Measurements from ENCODE around the gene MTNR1A.

Gene MTNR1A

DNA sequence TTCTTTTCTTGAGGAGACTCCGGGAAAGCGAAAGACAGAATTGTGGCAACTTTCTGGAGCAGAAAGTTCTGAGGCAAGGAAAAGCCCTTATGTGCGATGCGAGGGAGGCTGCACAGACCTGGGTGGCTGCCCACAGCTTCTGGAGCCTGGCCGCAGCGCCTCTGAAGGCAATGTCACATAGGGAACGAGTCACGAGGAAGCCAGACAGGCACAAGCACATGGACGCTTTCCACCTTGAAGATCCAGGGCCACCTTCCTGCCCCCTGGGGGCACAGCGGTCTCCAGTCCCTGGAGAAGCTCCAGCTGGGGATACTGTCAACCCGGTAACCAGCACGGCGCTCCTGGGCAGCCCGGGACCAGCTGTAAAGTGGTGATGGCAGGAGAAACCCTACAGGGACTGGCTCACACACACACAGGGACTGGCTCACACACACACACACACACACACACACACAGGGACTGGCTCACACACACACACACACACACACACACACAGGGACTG is 69.8 kb downstream of the MTNR1A start:
- no peak for DNase-seq

DNA sequence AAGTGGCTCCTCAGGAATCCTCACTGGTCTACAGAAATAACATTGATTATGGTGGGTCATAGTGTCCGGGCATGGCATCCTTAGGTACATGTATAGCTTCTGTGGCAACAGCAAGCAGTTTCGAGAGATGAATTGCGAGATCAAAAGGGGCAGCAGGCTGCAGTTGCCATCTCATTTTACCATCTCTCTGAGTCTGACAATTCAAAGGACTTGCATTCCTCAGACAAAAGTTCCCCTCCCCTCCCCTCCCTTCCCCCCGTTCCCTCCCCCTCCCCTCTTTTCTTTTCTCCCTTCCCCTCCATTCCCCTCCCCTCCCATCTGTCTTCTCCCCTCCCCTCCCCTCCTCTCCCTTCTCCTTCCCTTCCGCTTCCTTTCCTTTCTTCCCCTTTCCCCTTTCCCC is 70.2 kb downstream of the MTNR1A start:
- DNase-seq: no peak

DNA sequence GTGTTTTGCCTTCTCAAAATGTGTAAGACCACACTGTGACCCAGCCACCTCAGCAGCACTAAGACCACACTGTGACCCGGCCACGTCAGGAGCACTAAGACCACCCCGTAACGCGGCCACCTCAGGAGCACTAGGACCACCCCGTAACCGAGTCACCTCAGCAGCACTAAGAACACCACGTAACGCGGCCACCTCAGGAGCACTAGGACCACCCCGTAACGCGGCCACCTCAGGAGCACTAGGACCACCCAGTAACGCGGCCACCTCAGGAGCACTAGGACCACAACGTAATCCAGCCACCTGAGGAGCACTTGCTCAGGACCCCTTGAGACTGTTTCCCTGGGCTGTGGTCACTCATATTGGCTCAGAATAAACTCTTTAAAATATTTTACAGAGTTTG is 71.7 kb downstream of the MTNR1A start:
- no peak for DNase-seq
